Measurements from ENCODE around the gene S100A2. TPM values are rescaled to one million over a fixed set of nuclear protein-coding genes. Genes with fewer than 3 reads are reported as not detected.

S100A2 gene
- total and polyA plus RNA-seq, 2 of the 13 experiments (the other 11 are each of a cell fraction or from before 2014, with no cell fraction given), result 1.2 TPM

- TF ChIP-seq HOXA5 (CRISPR knock-in tag; IDR thresholded peaks at IDR 0.05) (peak; percentile 58; the same call in 1 of the 2 replicates), ELK4 (CRISPR knock-in tag; IDR thresholded peaks at IDR 0.05; ENCODE audit: borderline replicate concordance) (no peak), SRSF9 (IDR thresholded peaks at IDR 0.05; ENCODE audit: borderline replicate concordance, insufficient read depth, low read depth, low read length, poor library complexity, severe bottlenecking) (no peak), ZNF784 (CRISPR knock-in tag; IDR thresholded peaks at IDR 0.05; ENCODE audit: borderline replicate concordance) (no peak), ZNF710 (CRISPR knock-in tag; IDR thresholded peaks at IDR 0.05; ENCODE audit: borderline replicate concordance) (peak; percentile 78), UBTF (CRISPR knock-in tag; IDR thresholded peaks at IDR 0.05) (0 out of 2 replicates have a peak, but pooled peaks have one; percentile 45), ZMYM3 (CRISPR knock-in tag; IDR thresholded peaks at IDR 0.05) (no peak), KDM1A (CRISPR knock-in tag; IDR thresholded peaks at IDR 0.05) (no peak), ZNF644 (CRISPR knock-in tag; IDR thresholded peaks at IDR 0.05; ENCODE audit: low read depth) (no peak), YY1 (IDR thresholded peaks at IDR 0.05; ENCODE audit: insufficient read depth, insufficient replicate concordance, low read depth, low read length) (peak; percentile 56), ZBTB43 (CRISPR knock-in tag; conservative IDR thresholded peaks at IDR 0.05) (no peak), ZGPAT (CRISPR knock-in tag; IDR thresholded peaks at IDR 0.05) (peak; percentile 53), GMEB1 (CRISPR knock-in tag; IDR thresholded peaks at IDR 0.05; ENCODE audit: borderline replicate concordance) (peak; percentile 37; the same call in 1 of the 2 replicates), ZBTB7B (CRISPR knock-in tag; IDR thresholded peaks at IDR 0.05) (peak; percentile 25; the same call in 1 of the 2 replicates), ZMYM4 (CRISPR knock-in tag; IDR thresholded peaks at IDR 0.05) (0 out of 2 replicates have a peak, but pooled peaks have one; percentile 15), FOSL2 (CRISPR knock-in tag; IDR thresholded peaks at IDR 0.05) (peak; percentile 73), IRX3 (CRISPR knock-in tag; IDR thresholded peaks at IDR 0.05; ENCODE audit: borderline replicate concordance, low read depth) (no peak)
Observed at GRCh38 chr1:153568367-153569099, 2.9 kb upstream of the S100A2 start (continued).

All from HepG2 (cell line).